ENCODE data around the gene LRRTM2.
"Not testable (repeated sequence)": the region's sequence is repeated elsewhere in the genome, so short reads cannot be mapped to it uniquely, and the experiment has no call there.

Gene LRRTM2, protein sequence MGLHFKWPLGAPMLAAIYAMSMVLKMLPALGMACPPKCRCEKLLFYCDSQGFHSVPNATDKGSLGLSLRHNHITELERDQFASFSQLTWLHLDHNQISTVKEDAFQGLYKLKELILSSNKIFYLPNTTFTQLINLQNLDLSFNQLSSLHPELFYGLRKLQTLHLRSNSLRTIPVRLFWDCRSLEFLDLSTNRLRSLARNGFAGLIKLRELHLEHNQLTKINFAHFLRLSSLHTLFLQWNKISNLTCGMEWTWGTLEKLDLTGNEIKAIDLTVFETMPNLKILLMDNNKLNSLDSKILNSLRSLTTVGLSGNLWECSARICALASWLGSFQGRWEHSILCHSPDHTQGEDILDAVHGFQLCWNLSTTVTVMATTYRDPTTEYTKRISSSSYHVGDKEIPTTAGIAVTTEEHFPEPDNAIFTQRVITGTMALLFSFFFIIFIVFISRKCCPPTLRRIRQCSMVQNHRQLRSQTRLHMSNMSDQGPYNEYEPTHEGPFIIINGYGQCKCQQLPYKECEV

DNA sequence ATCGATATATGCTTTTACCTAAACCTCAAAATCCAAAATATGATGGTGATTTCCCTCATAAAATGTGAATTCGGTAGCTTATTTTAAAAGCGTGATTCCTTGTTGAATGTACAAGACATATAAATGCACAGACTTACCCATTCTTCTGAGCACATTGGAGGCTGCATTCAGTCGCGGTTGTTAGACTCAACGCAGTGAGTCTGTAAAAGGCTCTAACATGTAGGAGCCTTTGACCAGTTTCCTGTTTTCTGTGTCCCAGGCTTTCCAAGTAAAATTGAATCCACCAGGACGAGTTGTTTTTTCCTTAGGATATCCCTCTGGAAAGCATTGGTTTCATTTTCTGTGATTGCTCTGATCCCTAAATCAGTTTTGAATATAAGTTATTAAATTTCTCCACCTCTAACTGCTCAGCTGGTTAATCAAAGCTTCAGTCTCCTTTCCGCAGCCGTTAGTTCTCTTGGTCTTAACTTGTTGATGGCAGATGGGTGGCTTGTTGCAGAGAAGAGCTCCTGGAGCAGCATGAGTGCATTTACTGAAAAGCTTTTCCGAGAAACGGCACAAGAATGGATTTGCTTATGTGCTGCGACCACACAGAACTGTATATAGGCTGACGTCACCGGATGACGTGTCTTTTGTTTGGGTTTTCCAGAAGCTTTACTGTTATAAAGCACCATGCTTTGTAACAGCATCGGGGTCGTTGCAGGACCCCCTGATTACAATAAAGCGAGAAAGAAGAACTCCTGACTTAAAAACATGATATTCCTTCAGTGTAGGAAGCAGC, at the start of gene LRRTM2:
TSS of gene LRRTM2 (minus strand) at position 565 of the 781 bp plus-strand sequence. CDS start at position 141, 424 bp downstream.
- H3K36me3 ChIP-seq (ENCODE audit: control insufficient read depth, insufficient read depth, low read length), result no peaks in the 10 kb centered on the region
- peaks cover 34% of the 10 kb centered on the region for H3K4me1 ChIP-seq (ENCODE audit: control insufficient read depth, insufficient read depth, low read length)
- H3K9me3 ChIP-seq (ENCODE audit: control insufficient read depth, insufficient read depth, low read length), result no peaks in the 10 kb centered on the region
- no peak within 1 kb of the TSS for H3K4me3 ChIP-seq (ENCODE audit: low read depth, low read length)
- no peaks in the 10 kb centered on the region for H3K27me3 ChIP-seq (ENCODE audit: control insufficient read depth, insufficient read depth, low read length)
- no peak within 1 kb of the TSS for H3K9ac ChIP-seq (ENCODE audit: low read depth, low read length)

DNA sequence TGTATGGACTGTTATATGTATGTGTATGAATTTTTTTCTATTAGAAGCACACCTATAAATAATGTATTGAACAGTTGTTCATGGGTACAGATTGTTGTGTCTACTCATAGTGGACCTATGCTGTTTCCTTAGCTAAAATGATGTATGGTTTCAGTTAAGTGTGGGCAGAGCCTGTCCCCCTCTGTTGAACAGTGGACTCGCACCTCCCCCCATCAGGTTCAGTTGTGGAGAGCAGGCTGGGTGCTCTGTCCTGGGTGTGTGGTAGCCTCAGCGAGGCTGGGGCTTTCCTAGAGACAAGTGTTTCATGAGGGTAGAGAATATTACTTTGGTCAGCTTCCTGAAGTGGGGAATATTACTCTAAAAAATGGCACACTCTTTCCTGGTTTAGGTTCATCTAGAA, 47.4 kb upstream of the LRRTM2 start:
- H3K4me1 ChIP-seq (ENCODE audit: control insufficient read depth, insufficient read depth, low read length), result no peaks in the 10 kb centered on the region
- no peaks in the 10 kb centered on the region for H3K27me3 ChIP-seq (ENCODE audit: control insufficient read depth, insufficient read depth, low read length)
- no peak overlapping the region for H3K4me3 ChIP-seq (ENCODE audit: low read depth, low read length)
- peaks cover 21% of the 10 kb centered on the region for H3K36me3 ChIP-seq (ENCODE audit: control insufficient read depth, insufficient read depth, low read length)
- no peak overlapping the region for H3K9ac ChIP-seq (ENCODE audit: low read depth, low read length)
- H3K9me3 ChIP-seq (ENCODE audit: control insufficient read depth, insufficient read depth, low read length), result no peaks in the 10 kb centered on the region

DNA sequence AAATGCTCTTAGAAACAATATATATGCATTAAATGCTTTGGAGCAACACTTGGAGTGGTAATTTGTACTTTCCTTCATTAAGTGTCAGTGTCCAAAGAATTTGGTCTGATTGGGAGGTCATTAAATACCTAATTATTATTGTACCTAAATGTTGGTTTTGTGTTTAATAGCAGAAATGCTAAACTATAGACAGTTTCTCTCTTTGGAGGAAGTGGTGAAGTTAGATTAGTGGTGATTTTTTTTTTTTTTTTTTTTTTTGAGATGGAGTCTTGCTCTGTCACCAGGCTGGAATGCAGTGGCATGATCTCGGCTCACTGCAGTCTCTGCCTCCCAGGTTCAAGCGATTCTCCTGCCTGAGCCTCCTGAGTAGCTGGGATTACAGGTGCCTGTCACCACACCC, 46.2 kb upstream of the LRRTM2 start:
- H3K27me3 ChIP-seq (ENCODE audit: control insufficient read depth, insufficient read depth, low read length); H3K4me1 ChIP-seq (ENCODE audit: control insufficient read depth, insufficient read depth, low read length); H3K9ac ChIP-seq (ENCODE audit: low read depth, low read length); H3K9me3 ChIP-seq (ENCODE audit: control insufficient read depth, insufficient read depth, low read length); H3K4me3 ChIP-seq (ENCODE audit: low read depth, low read length): not testable (repeated sequence)
- H3K36me3 ChIP-seq (ENCODE audit: control insufficient read depth, insufficient read depth, low read length), result peaks cover 14% of the 10 kb centered on the region

DNA sequence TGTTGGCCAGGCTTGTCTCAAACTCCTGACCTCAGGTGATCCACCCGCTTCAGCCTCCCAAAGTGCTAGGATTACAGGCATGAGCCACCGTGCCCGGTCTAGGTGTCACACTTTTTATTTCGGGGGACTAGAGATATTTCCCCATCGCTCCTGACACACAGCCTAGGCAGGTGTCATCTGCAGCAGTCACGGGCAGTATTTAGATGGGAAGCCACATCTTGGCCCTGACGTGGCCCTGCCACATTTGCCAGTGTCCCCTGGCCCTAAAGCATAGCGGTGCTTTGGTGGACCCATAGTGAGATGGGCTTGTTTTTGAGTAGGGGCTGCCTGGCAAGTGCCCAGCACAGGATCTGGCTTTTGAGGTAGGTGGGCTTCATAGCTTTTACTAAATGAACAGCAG, 45.0 kb upstream of the LRRTM2 start:
- Histone ChIP-seq H3K4me3 (ENCODE audit: low read depth, low read length) (no peak overlapping the region), H3K36me3 (ENCODE audit: control insufficient read depth, insufficient read depth, low read length) (peaks cover 7% of the 10 kb centered on the region), H3K4me1 (ENCODE audit: control insufficient read depth, insufficient read depth, low read length) (no peaks in the 10 kb centered on the region)

DNA sequence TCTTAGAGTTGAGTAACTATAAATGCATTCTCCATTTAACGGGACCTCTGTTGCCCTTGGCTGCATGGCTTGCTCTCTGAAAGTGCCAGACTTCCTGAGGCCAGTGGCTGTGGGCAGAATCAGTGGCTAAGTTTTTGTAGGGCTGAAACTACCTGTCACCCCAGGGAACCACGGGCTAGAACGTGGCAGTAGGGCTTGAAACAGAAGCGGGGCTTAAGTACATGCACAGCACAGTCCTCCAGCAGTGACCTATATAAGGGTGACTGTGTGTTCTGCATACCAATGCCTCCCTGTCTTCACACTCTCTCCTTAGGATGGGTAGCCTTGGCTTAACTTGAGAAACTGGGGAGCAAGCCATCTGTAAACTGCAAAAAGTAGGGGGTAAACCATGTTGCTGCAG, 43.6 kb upstream of the LRRTM2 start:
- Histone ChIP-seq H3K4me3 (ENCODE audit: low read depth, low read length) (no peak overlapping the region), H3K27me3 (ENCODE audit: control insufficient read depth, insufficient read depth, low read length) (no peaks in the 10 kb centered on the region), H3K4me1 (ENCODE audit: control insufficient read depth, insufficient read depth, low read length) (no peaks in the 10 kb centered on the region), H3K9me3 (ENCODE audit: control insufficient read depth, insufficient read depth, low read length) (no peaks in the 10 kb centered on the region), H3K36me3 (ENCODE audit: control insufficient read depth, insufficient read depth, low read length) (no peaks in the 10 kb centered on the region), H3K9ac (ENCODE audit: low read depth, low read length) (no peak overlapping the region)

More for the DNA sequence above, 45.0 kb upstream of the LRRTM2 start:
- Histone ChIP-seq H3K27me3 (ENCODE audit: control insufficient read depth, insufficient read depth, low read length) (no peaks in the 10 kb centered on the region), H3K9ac (ENCODE audit: low read depth, low read length) (no peak overlapping the region), H3K9me3 (ENCODE audit: control insufficient read depth, insufficient read depth, low read length) (no peaks in the 10 kb centered on the region)

DNA sequence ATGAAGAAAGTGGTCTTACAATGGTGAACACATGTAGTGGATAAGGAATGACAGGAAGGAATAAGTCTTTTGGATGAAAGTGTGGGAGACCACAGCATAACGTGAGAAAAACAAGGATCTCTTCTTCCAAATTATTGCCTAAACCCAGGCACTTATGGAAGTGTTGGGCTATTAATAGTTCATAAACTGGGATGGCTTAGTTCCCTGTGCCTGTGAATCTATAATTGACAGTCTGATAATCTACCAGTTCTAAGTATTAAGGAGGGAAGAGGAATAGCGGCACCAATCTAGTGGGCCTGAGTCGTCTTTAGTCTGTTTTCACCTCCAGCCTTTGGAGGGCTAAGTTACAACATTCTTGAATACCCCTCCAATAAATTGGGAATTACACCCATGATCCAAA, 39.2 kb upstream of the LRRTM2 start:
- no peaks in the 10 kb centered on the region for H3K27me3 ChIP-seq (ENCODE audit: control insufficient read depth, insufficient read depth, low read length)
- H3K9me3 ChIP-seq (ENCODE audit: control insufficient read depth, insufficient read depth, low read length), result no peaks in the 10 kb centered on the region
- H3K4me1 ChIP-seq (ENCODE audit: control insufficient read depth, insufficient read depth, low read length), result no peaks in the 10 kb centered on the region
- H3K9ac ChIP-seq (ENCODE audit: low read depth, low read length), result no peak overlapping the region
- H3K36me3 ChIP-seq (ENCODE audit: control insufficient read depth, insufficient read depth, low read length), result no peaks in the 10 kb centered on the region
- H3K4me3 ChIP-seq (ENCODE audit: low read depth, low read length), result no peak overlapping the region

DNA sequence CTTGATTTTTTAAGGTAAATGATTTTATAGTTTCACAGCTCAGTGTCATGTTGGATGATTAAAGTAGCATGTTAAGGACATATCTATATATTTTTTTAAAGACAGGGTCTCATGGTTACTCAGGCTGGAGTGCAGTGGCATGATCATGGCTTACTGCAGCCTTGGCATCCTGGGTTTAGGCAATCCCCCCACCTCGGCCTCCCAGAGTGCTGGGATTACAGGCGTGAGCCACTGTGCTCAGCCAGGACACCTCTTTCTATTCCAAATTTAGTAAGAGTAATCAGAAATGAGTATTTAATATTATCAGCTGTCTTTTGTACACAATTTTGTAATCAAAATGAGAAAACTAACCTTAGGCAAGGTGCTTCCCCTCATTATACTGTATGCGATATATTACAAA, 38.6 kb upstream of the LRRTM2 start:
- H3K4me3 ChIP-seq (ENCODE audit: low read depth, low read length), result no peak overlapping the region
- no peaks in the 10 kb centered on the region for H3K9me3 ChIP-seq (ENCODE audit: control insufficient read depth, insufficient read depth, low read length)
- H3K27me3 ChIP-seq (ENCODE audit: control insufficient read depth, insufficient read depth, low read length), result no peaks in the 10 kb centered on the region
- H3K4me1 ChIP-seq (ENCODE audit: control insufficient read depth, insufficient read depth, low read length), result no peaks in the 10 kb centered on the region
- H3K36me3 ChIP-seq (ENCODE audit: control insufficient read depth, insufficient read depth, low read length), result no peaks in the 10 kb centered on the region
- H3K9ac ChIP-seq (ENCODE audit: low read depth, low read length), result no peak overlapping the region

DNA sequence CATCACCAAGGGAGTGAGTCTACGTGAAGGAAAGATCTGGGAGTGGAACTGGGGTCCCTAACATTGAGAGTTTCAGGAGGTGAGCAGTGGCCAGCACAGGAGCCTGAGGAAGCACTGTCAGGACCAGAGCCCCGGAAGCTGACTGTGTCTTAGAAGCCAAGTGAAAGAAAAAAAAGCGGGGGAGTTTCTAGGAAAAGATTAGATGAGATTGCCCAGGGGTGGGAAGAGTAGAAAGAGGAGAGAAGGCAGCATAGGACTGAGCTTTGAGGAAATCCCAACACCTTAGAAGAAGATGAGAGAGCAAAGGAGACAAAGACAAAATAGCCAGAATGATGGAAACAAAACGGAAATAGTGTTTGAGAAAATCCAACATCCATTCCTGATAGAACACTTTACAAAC, 37.0 kb upstream of the LRRTM2 start:
- Histone ChIP-seq H3K27me3 (ENCODE audit: control insufficient read depth, insufficient read depth, low read length) (no peaks in the 10 kb centered on the region), H3K36me3 (ENCODE audit: control insufficient read depth, insufficient read depth, low read length) (no peaks in the 10 kb centered on the region)

DNA sequence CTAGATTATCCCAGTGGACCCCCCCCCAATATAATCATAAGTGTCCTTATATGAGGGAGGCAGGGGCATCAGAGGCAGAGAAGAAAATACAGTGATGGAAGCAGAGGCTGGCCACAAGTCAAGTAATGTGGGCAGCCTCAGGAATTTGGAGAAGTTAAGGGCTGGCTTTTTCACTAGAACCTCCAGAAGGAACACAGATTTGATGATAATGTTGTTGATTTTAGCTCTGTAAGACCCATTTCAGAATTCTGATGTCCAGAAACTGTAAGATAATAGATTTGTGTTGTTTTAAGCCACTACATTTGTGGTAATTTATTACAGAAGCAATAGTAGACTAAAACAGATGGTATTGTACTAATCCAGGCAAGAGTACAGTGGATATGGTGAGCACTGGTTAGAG, 36.3 kb upstream of the LRRTM2 start:
- Histone ChIP-seq H3K9ac (ENCODE audit: low read depth, low read length) (no peak overlapping the region), H3K27me3 (ENCODE audit: control insufficient read depth, insufficient read depth, low read length) (no peaks in the 10 kb centered on the region), H3K4me3 (ENCODE audit: low read depth, low read length) (no peak overlapping the region), H3K9me3 (ENCODE audit: control insufficient read depth, insufficient read depth, low read length) (no peaks in the 10 kb centered on the region), H3K36me3 (ENCODE audit: control insufficient read depth, insufficient read depth, low read length) (no peaks in the 10 kb centered on the region), H3K4me1 (ENCODE audit: control insufficient read depth, insufficient read depth, low read length) (no peaks in the 10 kb centered on the region)

More for the DNA sequence above, 37.0 kb upstream of the LRRTM2 start:
- H3K9ac ChIP-seq (ENCODE audit: low read depth, low read length), result no peak overlapping the region
- H3K4me3 ChIP-seq (ENCODE audit: low read depth, low read length), result no peak overlapping the region
- H3K4me1 ChIP-seq (ENCODE audit: control insufficient read depth, insufficient read depth, low read length), result no peaks in the 10 kb centered on the region
- H3K9me3 ChIP-seq (ENCODE audit: control insufficient read depth, insufficient read depth, low read length), result no peaks in the 10 kb centered on the region

DNA sequence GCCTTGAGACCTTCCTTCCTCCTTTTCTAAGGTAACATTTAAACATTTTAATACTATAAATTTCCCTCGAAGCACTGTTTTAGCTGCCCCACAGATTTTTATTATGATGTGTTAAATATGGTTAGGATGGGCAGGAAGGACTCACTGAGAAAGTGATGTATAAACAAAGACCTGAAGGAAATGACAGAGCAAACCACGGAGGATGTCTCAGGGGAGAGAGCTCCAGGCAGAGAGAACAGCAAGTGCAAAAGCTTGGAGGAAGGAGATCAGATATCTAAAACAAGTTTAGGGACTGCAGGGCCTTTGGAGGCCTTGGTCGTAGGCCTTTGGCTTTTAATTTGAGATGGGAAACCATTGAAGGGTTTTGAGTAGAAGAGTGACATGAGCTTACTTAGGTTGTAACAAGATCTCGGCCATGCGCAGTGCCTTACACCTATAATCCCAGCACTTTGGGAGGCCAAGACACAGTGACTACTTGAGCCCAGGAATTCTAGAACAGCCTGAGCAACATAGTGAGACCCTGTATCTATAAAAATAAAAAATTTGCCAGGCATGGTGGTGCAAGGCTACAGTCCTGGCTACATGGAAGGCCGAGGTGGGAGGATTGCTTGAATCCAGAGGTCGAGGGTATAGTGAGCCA, 35.5 kb upstream of the LRRTM2 start:
- H3K9ac ChIP-seq (ENCODE audit: low read depth, low read length), result no peak overlapping the region
- H3K36me3 ChIP-seq (ENCODE audit: control insufficient read depth, insufficient read depth, low read length), result peaks cover 2% of the 10 kb centered on the region
- H3K4me1 ChIP-seq (ENCODE audit: control insufficient read depth, insufficient read depth, low read length), result no peaks in the 10 kb centered on the region
- H3K9me3 ChIP-seq (ENCODE audit: control insufficient read depth, insufficient read depth, low read length), result no peaks in the 10 kb centered on the region
- H3K27me3 ChIP-seq (ENCODE audit: control insufficient read depth, insufficient read depth, low read length), result no peaks in the 10 kb centered on the region
- no peak overlapping the region for H3K4me3 ChIP-seq (ENCODE audit: low read depth, low read length)

DNA sequence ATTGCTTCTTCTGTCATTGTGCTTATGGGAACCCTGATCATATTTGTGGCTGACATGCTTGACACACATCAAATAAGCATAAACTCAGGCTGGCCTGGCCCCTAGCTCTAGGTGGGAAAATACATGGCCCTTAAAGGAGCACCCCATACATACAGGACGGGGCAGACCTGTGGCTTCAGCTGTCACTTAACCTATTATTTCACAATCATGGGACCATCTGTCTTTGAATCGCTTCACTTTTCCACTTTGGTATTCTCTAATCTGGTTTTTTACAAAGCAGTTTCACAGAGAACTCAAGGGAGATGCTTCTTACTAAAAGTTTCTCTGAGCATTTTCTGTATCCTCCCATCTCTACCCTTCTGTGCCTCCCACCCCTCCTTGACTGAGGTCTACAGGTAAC, 34.6 kb upstream of the LRRTM2 start:
- no peak overlapping the region for H3K4me3 ChIP-seq (ENCODE audit: low read depth, low read length)
- no peaks in the 10 kb centered on the region for H3K4me1 ChIP-seq (ENCODE audit: control insufficient read depth, insufficient read depth, low read length)
- no peaks in the 10 kb centered on the region for H3K9me3 ChIP-seq (ENCODE audit: control insufficient read depth, insufficient read depth, low read length)
- H3K27me3 ChIP-seq (ENCODE audit: control insufficient read depth, insufficient read depth, low read length), result no peaks in the 10 kb centered on the region
- peaks cover 9% of the 10 kb centered on the region for H3K36me3 ChIP-seq (ENCODE audit: control insufficient read depth, insufficient read depth, low read length)
- H3K9ac ChIP-seq (ENCODE audit: low read depth, low read length), result no peak overlapping the region
